NCI-H2029 treated with DMSO at 0.1 percent for 48 hours (cell line): ENCODE data around the gene TAF1D.

Experiments used
- DNase-seq: peaks from one replicate; lab custom pipeline; 2025; lab: John Stamatoyannopoulos, UW

TAF1D gene

DNA sequence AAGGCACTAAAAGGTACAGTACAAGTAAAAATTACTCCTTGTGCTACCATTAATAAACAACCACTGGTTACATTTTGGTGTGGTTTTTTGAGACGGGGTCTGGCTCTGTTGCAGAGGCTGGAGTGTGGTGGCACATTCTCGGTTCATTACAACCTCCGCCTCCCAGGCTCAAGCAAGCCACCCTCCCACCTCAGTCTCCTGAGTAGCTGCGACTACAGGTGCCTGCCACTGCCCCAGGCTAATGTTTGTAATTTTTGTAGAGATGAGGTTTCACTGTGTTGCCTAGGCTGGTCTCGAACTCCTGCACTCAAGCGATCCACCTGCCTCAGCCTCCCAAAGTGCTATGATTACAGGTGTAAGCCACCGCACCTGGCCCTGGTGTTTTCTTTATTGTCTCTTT lies 20.8 kb downstream of the TAF1D start:
- no peak for DNase-seq

- DNase-seq, result no peak
Measured at GRCh38 chr11:93719310-93719709, 22.0 kb downstream of the TAF1D start.

GRCh38 chr11:93718057-93718563 lies 23.2 kb downstream of the TAF1D start:
- DNase-seq, result no peak

GRCh38 chr11:93717501-93717900 lies 23.8 kb downstream of the TAF1D start:
- no peak for DNase-seq

GRCh38 chr11:93715797-93716396 lies 25.4 kb downstream of the TAF1D start:
- DNase-seq, result no peak

- no peak for DNase-seq
Measured at GRCh38 chr11:93712678-93713077, 28.6 kb downstream of the TAF1D start.

GRCh38 chr11:93710239-93710638 lies 31.1 kb downstream of the TAF1D start:
- DNase-seq, result no peak

- no peak for DNase-seq
Measured at GRCh38 chr11:93704237-93704636, 37.1 kb downstream of the TAF1D start.

DNA sequence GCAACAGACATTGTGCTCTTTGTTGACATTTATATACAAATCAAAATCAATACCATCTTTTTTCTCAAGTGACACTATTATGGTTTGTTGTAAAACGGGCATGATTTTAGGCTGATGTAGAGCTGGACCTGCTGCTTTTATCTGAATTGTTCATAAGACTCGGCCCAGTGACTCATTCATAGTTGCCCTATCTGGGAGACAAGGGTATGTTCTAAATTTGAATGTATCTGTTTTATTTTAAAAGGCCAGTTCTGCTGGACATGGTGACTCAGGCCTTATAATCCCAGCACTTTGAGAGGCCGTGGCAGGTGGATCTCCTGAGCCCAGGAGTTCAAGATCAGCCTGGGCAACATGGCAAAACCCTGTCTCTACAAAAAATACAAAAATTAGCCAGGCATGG lies 40.5 kb downstream of the TAF1D start:
- no peak for DNase-seq

GRCh38 chr11:93697611-93698010 lies 43.7 kb downstream of the TAF1D start:
- DNase-seq, result no peak

GRCh38 chr11:93694557-93694956 lies 46.7 kb downstream of the TAF1D start:
- no peak for DNase-seq

- DNase-seq, result no peak
Measured at GRCh38 chr11:93694109-93694508, 47.2 kb downstream of the TAF1D start.

GRCh38 chr11:93689240-93689639 lies 52.1 kb downstream of the TAF1D start:
- DNase-seq, result no peak

GRCh38 chr11:93686812-93687211 lies 54.5 kb downstream of the TAF1D start:
- DNase-seq, result no peak

- DNase-seq, result no peak
Measured at GRCh38 chr11:93686226-93686625, 55.1 kb downstream of the TAF1D start.
